Activated CD4-positive, alpha-beta T cell treated with anti-CD3 and anti-CD28 coated beads, Interleukin-2, amount 10 ng/mL, durations not matched to agents 7 days and 5 days (primary cell): ENCODE results near the gene DISP1. TPM values are rescaled to one million over a fixed set of nuclear protein-coding genes. Genes with fewer than 3 reads are reported as not detected.

ENCODE experiments used
- CTCF ChIA-PET: fragments of 350-600 bp; sonication (Branson Sonifier 250); formaldehyde crosslinking; loops from one replicate; lab custom pipeline; 2021; ENCODE audit warnings: antibody characterized with exemption; lab: Charles Lee
- POLR2A ChIA-PET: fragments of 350-600 bp; sonication (Branson Sonifier 250); formaldehyde crosslinking; loops from one replicate; lab custom pipeline; 2021; ENCODE audit warnings: antibody characterized with exemption; lab: Charles Lee
- DNase-seq: peaks from one replicate; pipeline ENCODE4 v3.0.0-alpha.2; 2020
- H3K27ac Mint-ChIP-seq: one replicate; pipeline ENCODE4 v1.8.0; 2021; ENCODE audit warnings: mild to moderate bottlenecking, moderate library complexity, mixed read lengths
- H3K27me3 Mint-ChIP-seq: one replicate; pipeline ENCODE4 v1.8.0; 2021; ENCODE audit warnings: mixed read lengths
- H3K36me3 Mint-ChIP-seq: one replicate; pipeline ENCODE4 v1.8.0; 2021; ENCODE audit warnings: low read depth, mixed read lengths
- H3K4me1 Mint-ChIP-seq: one replicate; pipeline ENCODE4 v1.8.0; 2021; ENCODE audit warnings: mixed read lengths
- H3K4me3 Mint-ChIP-seq: one replicate; pipeline ENCODE4 v1.8.0; 2021; ENCODE audit warnings: mild to moderate bottlenecking, moderate library complexity, mixed read lengths
- H3K9me3 Mint-ChIP-seq: one replicate; pipeline ENCODE4 v1.8.0; 2021; ENCODE audit warnings: mixed read lengths
- total RNA-seq, 2 experiments: library from RNA; stranded (reverse); gene quantifications; one replicate each; pipeline ENCODE4 v1.2.3, GENCODE V29; 2021

Gene DISP1, protein sequence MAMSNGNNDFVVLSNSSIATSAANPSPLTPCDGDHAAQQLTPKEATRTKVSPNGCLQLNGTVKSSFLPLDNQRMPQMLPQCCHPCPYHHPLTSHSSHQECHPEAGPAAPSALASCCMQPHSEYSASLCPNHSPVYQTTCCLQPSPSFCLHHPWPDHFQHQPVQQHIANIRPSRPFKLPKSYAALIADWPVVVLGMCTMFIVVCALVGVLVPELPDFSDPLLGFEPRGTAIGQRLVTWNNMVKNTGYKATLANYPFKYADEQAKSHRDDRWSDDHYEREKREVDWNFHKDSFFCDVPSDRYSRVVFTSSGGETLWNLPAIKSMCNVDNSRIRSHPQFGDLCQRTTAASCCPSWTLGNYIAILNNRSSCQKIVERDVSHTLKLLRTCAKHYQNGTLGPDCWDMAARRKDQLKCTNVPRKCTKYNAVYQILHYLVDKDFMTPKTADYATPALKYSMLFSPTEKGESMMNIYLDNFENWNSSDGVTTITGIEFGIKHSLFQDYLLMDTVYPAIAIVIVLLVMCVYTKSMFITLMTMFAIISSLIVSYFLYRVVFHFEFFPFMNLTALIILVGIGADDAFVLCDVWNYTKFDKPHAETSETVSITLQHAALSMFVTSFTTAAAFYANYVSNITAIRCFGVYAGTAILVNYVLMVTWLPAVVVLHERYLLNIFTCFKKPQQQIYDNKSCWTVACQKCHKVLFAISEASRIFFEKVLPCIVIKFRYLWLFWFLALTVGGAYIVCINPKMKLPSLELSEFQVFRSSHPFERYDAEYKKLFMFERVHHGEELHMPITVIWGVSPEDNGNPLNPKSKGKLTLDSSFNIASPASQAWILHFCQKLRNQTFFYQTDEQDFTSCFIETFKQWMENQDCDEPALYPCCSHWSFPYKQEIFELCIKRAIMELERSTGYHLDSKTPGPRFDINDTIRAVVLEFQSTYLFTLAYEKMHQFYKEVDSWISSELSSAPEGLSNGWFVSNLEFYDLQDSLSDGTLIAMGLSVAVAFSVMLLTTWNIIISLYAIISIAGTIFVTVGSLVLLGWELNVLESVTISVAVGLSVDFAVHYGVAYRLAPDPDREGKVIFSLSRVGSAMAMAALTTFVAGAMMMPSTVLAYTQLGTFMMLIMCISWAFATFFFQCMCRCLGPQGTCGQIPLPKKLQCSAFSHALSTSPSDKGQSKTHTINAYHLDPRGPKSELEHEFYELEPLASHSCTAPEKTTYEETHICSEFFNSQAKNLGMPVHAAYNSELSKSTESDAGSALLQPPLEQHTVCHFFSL (N-terminal part only)
- 1 to 10 TPM; 2.3 to 2.9 TPM for total RNA-seq

DNA sequence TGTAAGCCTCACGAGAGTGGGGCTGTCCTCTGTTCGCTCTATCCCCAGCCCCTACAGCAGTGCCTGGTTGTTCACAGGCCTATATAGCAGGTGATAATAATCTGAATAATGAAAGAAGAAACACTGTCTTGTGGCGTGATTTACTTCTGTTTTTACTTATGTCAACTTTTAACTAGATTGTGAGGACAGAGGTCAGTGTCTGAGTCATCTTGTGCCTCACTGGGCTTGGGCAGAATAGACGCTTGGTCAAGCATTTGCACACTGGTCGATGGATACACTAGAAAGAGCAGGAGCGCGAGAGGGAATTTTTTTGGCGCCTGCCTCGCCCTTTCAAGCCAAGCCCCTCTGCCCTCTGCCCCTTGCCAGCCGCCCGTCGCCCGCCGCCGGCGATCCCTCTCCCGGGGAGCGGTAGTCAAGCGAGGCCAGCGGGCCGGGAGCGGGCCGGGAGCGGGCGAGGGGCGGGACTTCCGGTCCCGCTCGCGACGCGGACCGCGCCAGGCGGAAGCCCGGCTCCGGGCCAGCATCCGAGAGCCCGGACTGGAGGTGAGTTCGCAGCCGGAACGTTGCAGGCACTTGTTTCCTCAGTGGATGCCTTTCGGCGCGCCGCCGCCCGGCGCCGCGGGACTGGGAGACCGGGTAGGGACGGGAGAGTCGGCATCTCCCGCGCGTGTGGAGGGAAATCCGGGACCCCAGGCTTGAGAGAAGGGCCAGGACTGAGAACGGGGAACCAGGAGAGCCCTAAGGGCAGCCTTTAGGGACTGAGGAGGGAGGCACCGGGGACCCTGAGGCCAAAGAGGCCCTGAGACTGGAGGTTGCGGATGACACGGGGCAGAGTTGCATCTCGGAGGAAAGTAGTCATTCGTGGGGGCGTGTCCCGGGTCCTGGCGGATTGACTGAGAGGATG is at the start of gene DISP1:
Gene DISP1, plus strand, starts transcription at position 504 of the 904 bp plus-strand sequence. CDS start 127,785 bp downstream, outside the sequence.
- peak; percentile 74 for DNase-seq
- peaks cover 19% of the 10 kb centered on the region for H3K27me3 Mint-ChIP-seq
- H3K9me3 Mint-ChIP-seq: no peaks in the 10 kb centered on the region
- POLR2A ChIA-PET: no interaction called here
- peak within 1 kb of the TSS; percentile 90 for H3K27ac Mint-ChIP-seq
- H3K36me3 Mint-ChIP-seq: peaks cover 3% of the 10 kb centered on the region
- H3K4me3 Mint-ChIP-seq: peak within 1 kb of the TSS; percentile 85
- H3K4me1 Mint-ChIP-seq: peaks cover 22% of the 10 kb centered on the region
- CTCF ChIA-PET: interaction anchor here (0.7 kb wide), 1 partner anchor 11 kb away, joined by 3 read pairs; no protein-coding TSS in a partner anchor

DNA sequence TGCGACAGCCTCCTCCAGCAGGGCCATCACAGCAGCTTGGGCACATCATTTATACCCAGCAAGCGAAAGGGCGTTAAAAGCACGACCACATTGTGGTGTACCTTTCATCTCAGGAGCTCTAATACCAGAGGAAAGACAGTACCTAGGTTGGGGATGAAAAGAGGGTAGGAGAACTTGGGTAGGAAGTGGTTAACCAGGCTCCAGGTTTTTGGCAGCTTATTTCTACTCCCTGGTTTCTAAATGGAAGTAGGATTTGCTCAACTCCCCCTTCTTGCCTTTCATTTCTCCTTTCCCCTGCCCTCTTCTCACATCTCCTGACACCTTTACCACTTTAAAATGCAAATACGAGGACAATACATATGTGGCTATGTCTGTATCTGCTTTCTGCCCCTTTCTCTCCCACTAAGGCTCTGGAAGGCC is 47.7 kb upstream of the DISP1 start:
- Mint-ChIP-seq H3K27me3 (peaks cover 8% of the 10 kb centered on the region), H3K36me3 (peaks cover 10% of the 10 kb centered on the region), H3K4me3 (no peak overlapping the region), H3K4me1 (peaks cover 13% of the 10 kb centered on the region), H3K9me3 (peaks cover 21% of the 10 kb centered on the region), H3K27ac (no peak overlapping the region)
- peak; percentile 27 for DNase-seq
- CTCF ChIA-PET: interaction anchor here (1.5 kb wide), 1 partner anchor 16 kb away, joined by 4 read pairs; no protein-coding TSS in a partner anchor
- POLR2A ChIA-PET: interaction anchor here (0.7 kb wide), 1 partner anchor 113 kb away, joined by 3 read pairs; no protein-coding TSS in a partner anchor

DNA sequence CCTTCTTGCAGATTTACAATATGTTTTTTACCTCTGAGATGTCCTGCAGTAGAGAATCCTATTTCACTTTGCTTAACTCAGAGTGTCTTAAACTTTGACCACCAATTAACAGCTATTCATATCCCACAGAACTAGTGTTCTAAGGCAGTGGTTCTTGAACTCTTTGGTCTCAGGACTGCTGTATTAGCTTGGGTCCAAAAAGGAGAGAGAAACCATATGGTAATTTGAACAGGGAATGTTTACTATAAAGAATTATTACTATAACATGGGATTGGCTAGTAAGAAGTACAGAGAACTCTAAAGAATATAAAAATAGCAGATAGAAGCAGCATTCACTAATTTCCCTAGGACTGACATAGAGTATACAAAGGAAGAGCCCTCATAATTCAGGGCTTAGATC is 46.2 kb upstream of the DISP1 start:
- CTCF ChIA-PET: no interaction called here

GRCh38 chr1:222769181-222769580 is 45.7 kb upstream of the DISP1 start:
- no peak overlapping the region for H3K4me3 Mint-ChIP-seq
- ChIA-PET CTCF (no interaction called here), POLR2A (no interaction called here)
- DNase-seq: no peak
- H3K36me3 Mint-ChIP-seq: peaks cover 10% of the 10 kb centered on the region
- peaks cover 26% of the 10 kb centered on the region for H3K4me1 Mint-ChIP-seq
- H3K9me3 Mint-ChIP-seq: peaks cover 20% of the 10 kb centered on the region
- H3K27ac Mint-ChIP-seq: no peak overlapping the region
- H3K27me3 Mint-ChIP-seq: peaks cover 3% of the 10 kb centered on the region

More for the DNA sequence above, 46.2 kb upstream of the DISP1 start:
- Mint-ChIP-seq H3K27me3 (peaks cover 7% of the 10 kb centered on the region), H3K4me3 (no peak overlapping the region), H3K36me3 (peaks cover 10% of the 10 kb centered on the region), H3K4me1 (peaks cover 26% of the 10 kb centered on the region), H3K27ac (no peak overlapping the region), H3K9me3 (peaks cover 20% of the 10 kb centered on the region)
- POLR2A ChIA-PET: no interaction called here
- DNase-seq: no peak

GRCh38 chr1:222769971-222770620 is 44.7 kb upstream of the DISP1 start:
- ChIA-PET CTCF (no interaction called here), POLR2A (no interaction called here)
- H3K4me1 Mint-ChIP-seq: peaks cover 26% of the 10 kb centered on the region
- peaks cover 20% of the 10 kb centered on the region for H3K9me3 Mint-ChIP-seq
- peaks cover 3% of the 10 kb centered on the region for H3K27me3 Mint-ChIP-seq
- no peak for DNase-seq
- H3K36me3 Mint-ChIP-seq: peaks cover 10% of the 10 kb centered on the region
- H3K4me3 Mint-ChIP-seq: no peak overlapping the region
- no peak overlapping the region for H3K27ac Mint-ChIP-seq

DNA sequence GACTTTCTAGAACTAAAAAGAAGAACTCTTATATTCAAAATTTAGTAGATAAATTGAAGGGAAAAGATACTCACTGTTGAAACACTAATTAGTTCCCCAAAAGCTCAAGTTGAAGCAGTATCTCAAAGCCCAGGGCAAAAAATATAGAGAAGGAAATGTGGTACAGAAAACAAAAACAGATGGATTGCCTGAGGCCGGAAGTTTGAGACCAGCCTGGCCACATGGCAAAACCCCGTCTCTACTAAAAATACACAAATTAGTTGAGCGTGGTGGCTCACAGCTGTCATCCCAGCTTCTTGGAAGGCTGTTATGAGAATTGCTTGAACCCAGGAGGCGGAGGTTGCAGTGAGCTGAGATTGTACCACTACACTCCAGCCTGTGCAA is 41.9 kb upstream of the DISP1 start:
- peak; percentile 35 for DNase-seq
- POLR2A ChIA-PET: no interaction called here
- CTCF ChIA-PET: no interaction called here
- Mint-ChIP-seq H3K4me3 (peak overlapping the region; percentile 22), H3K4me1 (peaks cover 19% of the 10 kb centered on the region), H3K9me3 (peaks cover 16% of the 10 kb centered on the region), H3K27me3 (peaks cover 4% of the 10 kb centered on the region), H3K27ac (peak overlapping the region; percentile 86), H3K36me3 (peaks cover 10% of the 10 kb centered on the region)

GRCh38 chr1:222777463-222777862 is 37.4 kb upstream of the DISP1 start:
- H3K4me3 Mint-ChIP-seq: no peak overlapping the region
- H3K27me3 Mint-ChIP-seq: peaks cover 18% of the 10 kb centered on the region
- H3K9me3 Mint-ChIP-seq: no peaks in the 10 kb centered on the region
- DNase-seq: no peak
- H3K27ac Mint-ChIP-seq: no peak overlapping the region
- peaks cover 12% of the 10 kb centered on the region for H3K4me1 Mint-ChIP-seq
- POLR2A ChIA-PET: no interaction called here
- CTCF ChIA-PET: no interaction called here
- H3K36me3 Mint-ChIP-seq: no peaks in the 10 kb centered on the region

GRCh38 chr1:222777977-222778376 is 36.9 kb upstream of the DISP1 start:
- DNase-seq: no peak
- H3K36me3 Mint-ChIP-seq: no peaks in the 10 kb centered on the region

DNA sequence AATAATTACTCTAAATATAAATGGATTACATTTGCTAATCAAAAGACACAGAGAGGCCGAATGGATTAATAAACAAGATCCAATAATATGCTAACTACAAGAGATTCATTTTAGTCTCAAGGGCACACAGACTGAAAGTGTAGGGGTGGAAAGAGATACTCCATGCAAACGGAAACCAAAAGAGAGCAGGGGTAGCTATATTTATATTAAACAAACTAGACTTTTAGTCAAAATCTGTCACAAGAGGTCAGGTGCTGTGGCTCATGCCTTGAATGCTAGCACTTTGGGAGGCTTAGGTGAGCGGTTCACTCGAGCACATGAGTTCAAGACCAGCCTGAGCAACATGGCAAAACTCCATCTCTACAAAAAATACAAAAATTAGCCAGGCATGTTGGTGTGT is 33.6 kb upstream of the DISP1 start:
- ChIA-PET CTCF (no interaction called here), POLR2A (no interaction called here)
- Mint-ChIP-seq H3K27me3 (peaks cover 38% of the 10 kb centered on the region), H3K9me3 (no peaks in the 10 kb centered on the region), H3K4me1 (no peaks in the 10 kb centered on the region), H3K36me3 (no peaks in the 10 kb centered on the region), H3K4me3 (no peak overlapping the region), H3K27ac (no peak overlapping the region)
- no peak for DNase-seq

More at GRCh38 chr1:222777977-222778376, 36.9 kb upstream of the DISP1 start:
- Mint-ChIP-seq H3K27me3 (peaks cover 20% of the 10 kb centered on the region), H3K27ac (no peak overlapping the region), H3K4me1 (peaks cover 7% of the 10 kb centered on the region), H3K4me3 (no peak overlapping the region), H3K9me3 (no peaks in the 10 kb centered on the region)
- POLR2A ChIA-PET: no interaction called here
- CTCF ChIA-PET: no interaction called here

- Mint-ChIP-seq H3K4me3 (no peak overlapping the region), H3K9me3 (no peaks in the 10 kb centered on the region), H3K4me1 (no peaks in the 10 kb centered on the region), H3K27me3 (peaks cover 36% of the 10 kb centered on the region), H3K27ac (no peak overlapping the region), H3K36me3 (no peaks in the 10 kb centered on the region)
- DNase-seq: no peak
- ChIA-PET POLR2A (no interaction called here), CTCF (interaction anchor here (0.6 to 0.7 kb wide), 3 partner anchors 11 to 1386 kb away, joined by 3 to 4 read pairs (median 3); no protein-coding TSS in a partner anchor)
Measured at GRCh38 chr1:222783051-222783450, 31.8 kb upstream of the DISP1 start.

DNA sequence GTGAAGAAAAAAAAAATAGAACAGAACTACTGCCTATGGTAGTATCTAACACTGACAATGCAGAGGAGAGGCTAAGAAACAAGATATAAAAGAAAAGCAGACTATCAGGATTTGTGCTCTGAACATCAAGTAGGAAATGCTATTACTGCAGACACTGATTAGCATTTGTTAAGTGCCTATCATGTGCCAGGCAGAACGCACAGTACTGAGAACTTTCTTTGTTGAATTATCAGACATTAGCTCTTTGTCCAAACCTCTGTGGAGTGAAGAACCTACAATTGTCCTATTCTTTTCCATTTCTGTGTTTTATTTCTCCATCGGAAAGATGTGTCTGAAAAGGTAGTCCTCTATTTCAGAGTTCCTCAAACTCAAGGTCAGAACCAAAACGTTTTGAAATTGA is 30.5 kb upstream of the DISP1 start:
- DNase-seq: no peak
- Mint-ChIP-seq H3K9me3 (no peaks in the 10 kb centered on the region), H3K36me3 (no peaks in the 10 kb centered on the region), H3K4me1 (peaks cover 1% of the 10 kb centered on the region), H3K4me3 (no peak overlapping the region), H3K27ac (no peak overlapping the region), H3K27me3 (peaks cover 36% of the 10 kb centered on the region)
- CTCF ChIA-PET: interaction anchor here (0.8 kb wide), 1 partner anchor 14 kb away, joined by 3 read pairs; no protein-coding TSS in a partner anchor
- POLR2A ChIA-PET: no interaction called here
